Ramos (cell line): ENCODE measurements around the gene FAM216B.
"Not testable (repeated sequence)": the region's sequence is repeated elsewhere in the genome, so short reads cannot be mapped to it uniquely, and the experiment has no call there.

Experiments used
- in situ Hi-C: fragments of 300-500 bp; cut with MboI; formaldehyde crosslinking; loops from one replicate; pipeline ENCODE4 v1.14.3; 2022; ENCODE audit warnings: low sequenced_read_pairs; ENCODE audit not compliant: unreplicated experiment

FAM216B gene

DNA sequence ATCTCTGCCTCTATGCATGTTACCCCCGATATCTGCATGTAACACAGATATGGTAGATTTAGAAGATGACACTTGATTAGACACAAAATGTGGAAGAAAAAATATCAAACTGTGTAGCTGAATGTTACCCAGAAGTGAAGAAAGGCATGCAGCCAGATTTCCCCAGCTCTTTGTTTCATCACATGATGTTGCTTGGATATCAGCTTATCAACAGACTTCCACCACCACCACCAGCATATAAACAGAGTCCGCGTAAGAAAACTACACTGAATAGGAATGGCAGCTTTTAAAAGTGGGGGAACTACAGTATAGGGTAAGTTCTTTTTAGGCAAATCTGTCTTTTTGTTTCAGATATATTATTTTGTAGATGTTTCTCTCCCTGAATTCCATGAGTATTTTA, at the start of gene FAM216B:
FAM216B (plus strand) TSS at position 233 of the 400 bp plus-strand sequence. CDS start 2,484 bp downstream, outside the sequence.
- in situ Hi-C loops: no loop called here

DNA sequence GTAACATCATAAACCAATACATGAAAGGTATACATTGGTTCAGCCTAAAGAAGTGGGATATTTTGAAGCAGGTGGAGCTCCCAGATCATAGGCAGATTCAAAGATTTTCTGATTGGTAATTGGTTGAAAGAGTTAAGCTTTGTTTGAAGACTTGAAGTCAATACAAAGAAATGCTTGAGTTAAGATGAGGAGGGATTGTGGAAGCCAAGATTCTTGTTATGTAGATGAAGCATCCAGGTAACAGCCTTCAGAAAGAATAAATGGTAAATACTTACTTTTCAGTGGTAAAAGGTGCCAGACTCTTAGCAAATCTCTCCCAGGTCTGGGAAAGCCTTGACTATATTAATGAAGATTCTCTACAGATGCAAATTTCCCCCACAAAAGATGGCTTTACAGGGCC, 49.3 kb upstream of the FAM216B start:
- in situ Hi-C loops: no loop called here

DNA sequence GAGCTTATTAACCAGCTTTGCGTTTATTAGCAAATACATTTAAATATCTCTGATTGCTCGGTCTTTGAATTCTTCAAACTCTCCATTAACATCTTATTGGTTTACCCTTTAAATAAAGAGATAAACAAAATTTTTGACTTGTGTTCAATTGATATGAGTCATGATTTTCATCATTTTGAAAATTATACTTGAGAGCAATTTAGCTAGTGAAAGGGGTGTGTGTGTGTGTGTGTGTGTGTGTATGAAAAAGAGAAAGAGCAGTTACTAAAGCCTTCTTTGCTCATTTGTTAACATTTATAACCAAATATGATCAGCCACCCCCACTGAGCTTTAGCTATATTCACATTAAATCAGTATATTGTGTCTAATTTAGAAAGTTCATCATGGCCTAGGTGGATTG, 48.3 kb upstream of the FAM216B start:
- in situ Hi-C loops: no loop called here

DNA sequence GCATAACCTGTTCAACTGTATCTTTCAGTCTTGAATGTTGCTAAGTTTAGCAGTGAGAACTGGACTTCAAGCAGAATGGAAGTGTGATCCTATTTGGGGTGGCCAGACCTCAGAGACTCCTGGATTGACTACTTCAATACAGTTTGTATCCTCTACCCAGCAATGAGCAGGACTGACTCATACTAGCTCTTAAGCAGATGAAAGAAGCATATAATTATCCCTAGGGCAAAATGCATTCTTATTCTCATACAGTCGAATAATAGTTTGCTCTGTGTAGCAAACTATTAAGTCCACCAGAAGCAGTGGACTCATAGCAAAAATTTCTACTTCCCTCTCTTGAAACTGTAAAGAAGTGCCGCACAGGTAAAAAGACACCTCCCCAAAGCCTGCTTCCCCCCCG, 46.4 kb upstream of the FAM216B start:
- in situ Hi-C loops: no loop called here

DNA sequence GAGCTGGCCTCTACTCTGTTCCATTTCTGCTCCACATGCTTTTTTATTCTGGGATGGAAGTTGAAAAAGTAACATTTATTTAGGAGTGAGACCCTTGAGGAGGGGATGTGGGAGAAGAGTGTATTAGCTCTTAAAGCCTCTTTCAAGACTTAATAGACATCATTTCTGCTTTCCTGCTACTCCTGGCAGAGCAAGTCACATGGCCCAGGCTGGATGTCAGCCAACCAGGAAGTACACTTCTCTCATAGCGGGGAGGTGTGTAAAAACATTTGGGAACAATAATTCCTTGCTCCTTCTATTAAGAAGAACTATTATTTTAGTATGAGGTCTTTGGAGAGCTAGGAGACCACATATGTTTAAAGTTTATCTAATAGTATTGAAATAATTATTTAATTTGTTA, 40.6 kb upstream of the FAM216B start:
- in situ Hi-C loops: no loop called here

DNA sequence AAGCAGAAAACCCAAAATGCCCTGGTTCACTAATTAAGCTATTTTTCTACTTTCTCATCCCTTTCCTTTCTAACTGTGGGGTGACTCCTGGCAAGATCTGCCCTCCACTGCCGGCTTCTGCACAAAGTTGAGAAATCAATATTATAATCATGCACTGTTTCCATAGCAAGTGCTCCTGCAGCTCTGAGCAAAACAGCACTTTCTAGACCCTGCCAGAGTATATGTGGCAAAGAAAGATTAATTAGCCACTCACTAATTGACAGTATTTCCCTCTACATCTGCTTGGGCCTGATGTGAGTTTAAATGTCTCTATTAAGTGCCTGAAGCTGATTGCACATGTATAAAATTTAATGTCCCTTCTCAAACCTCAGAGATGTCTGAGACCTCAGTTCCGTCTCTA, 39.5 kb upstream of the FAM216B start:
- in situ Hi-C loops: no loop called here

DNA sequence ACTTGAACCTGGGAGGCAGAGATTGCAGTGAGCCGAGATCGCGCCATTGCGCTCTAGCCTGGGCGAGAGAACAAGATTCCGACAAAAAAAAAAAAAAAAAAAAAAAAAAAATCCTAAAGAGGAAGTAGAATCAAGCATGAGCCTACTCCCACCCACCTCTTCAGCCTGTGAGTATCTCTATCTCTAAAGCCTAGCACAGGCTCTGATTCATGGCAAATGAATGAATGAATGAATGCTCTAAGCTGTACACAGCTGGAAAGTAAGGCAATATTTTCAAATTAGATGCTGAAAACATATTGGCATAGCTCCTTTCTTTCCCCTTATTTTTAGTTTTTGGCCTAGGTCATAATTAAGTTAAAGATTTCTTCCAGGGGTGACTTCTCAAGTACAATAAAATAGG, 35.7 kb upstream of the FAM216B start:
- in situ Hi-C loops: no loop called here

DNA sequence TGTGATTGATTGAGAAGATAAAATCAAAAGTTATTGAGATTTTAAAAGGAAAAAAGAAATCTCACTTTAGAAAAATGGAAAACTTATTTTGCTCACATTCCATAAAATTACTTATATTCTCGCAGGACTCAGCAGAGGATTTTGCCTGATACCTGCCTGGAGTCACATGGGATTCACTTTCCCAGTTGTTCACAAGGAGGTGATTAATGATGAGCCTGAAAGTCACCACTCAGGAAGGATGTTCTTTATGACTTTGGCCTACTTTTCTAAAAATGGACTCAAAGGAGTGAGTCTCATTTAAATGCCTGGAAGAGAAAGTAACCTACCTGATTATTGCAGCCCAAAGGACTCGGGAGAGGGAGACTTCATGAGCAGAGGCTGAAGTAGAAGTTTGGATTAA, 34.5 kb upstream of the FAM216B start:
- in situ Hi-C loops: no loop called here

DNA sequence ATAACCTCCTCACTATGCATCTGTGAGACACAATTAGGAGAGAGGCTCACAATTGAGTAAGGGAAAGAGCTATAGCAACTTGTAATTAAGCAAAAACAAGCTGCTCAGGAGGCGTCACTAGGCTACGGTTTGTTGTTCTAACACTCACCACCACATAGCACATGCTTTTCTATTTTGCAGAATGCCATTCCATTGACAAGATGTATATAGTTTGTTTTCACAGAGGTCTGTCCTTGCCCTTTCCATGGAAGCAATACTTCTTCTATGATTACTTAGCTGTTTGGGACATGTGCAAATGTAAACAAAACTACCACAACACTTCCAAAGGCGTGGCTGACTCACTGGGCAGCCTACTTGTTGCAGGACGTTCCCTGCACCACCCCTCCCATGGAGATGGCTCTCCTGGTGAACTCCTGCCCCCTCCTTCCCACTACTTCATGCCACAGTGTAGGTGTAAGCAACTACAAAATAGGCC, 33.9 kb upstream of the FAM216B start:
- in situ Hi-C loops: no loop called here

DNA sequence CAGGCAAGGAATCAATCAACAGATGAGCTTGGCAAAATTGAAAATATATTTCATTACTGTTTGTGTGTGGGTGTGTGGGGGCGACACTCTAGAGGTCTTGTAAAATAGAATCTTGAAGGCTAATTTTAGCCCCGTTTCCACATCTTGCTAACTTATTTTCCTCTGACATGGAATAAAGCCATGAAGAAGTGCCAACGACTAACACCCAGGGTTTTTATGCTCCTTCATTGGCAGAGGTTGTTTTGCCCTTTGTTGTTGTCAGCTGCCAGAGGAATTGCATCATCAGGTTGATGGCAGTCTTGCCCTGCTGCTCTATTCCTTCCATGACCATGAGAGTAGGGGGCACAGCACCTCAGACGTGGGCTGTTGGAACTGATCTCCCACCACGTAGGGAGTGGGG, 30.6 kb upstream of the FAM216B start:
- in situ Hi-C loops: no loop called here

DNA sequence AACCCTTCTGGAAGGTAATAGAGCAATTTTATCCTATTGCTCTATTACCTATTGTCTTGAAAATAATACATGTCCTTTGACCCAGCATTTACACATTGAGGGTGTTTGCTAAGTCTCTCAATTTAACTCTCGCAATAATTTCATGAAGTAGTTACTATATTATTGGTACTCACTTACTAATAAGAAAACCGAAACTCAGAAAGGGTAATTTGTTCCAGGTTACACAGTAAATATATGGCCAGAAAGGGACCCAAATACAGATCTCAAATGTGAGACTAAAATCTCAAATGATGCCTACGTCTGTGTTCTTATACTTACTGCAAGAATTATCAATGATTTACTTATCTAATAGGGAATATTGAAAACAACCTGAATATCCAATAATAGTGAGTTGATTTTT, 29.7 kb upstream of the FAM216B start:
- in situ Hi-C loops: no loop called here

DNA sequence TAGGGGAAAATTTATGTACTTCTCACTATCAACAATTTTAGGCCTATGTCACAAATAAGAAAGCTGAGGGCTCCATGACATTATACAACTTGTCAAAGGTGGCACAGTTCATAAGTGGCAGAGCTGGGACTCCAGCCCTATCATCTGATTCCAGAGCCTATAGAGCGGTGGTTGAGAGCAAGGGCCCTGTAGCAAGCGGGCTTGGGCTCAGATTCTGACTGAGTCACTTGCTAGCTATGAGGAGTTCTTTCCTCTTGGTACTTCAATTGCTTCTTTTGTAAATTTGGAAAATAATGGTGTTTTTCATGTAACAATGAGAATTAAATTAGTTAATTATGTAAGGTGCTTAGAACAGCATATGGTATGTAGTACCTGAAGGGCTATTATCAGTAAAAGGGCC, 28.7 kb upstream of the FAM216B start:
- in situ Hi-C loops: no loop called here

DNA sequence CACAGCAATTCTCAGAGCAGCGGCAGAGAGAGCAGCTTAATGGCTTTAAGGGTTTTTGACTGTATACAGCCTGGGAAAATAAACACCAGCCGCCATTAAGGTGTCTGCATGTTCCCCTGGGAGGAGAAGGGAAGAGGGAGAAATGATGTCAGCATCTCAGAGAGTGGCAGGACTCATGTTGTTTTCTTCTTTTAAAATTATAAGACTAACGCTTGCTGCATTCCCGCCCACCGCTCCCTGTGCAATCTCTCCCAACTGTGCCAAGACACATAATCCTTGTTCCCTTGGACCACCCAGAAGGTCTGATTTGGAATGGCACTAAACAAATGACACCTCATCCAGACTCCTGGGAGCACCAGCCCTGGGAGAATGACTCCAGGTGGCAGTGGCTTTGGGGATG, 27.7 kb upstream of the FAM216B start:
- in situ Hi-C loops: no loop called here

DNA sequence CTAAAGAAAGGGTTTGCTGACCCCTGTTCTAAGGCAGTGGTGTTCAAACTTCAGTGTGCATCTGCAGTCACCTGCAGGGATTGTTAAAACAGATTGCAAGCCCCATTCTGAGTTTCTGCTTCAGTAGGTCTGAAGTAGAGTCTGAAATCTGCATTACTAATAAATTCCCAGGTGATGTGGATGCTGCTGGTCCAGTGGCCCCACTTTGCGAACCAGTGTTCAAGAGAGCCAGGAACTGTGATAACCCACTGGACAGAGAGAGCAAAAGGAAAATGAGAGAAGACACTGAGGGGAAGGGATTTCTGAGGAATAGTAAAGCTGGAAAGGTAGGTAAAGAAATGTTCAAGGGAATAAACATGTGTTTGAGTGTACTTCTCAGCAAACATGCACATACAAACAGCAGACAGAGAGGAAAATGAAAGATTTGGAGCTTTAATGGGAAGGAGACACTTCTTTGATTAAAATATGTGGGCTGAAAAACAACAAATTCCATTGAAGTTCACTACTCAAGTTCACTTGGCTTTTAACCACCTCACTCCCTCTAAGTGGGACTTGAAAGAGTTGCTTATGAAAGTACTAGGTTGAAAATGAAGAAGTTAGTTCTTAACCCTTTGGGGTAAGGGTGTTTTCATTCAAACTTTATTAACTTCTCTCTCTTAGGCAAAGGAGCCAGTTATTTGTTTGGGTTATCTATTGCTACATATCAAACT, 26.4 kb upstream of the FAM216B start:
- in situ Hi-C loops: no loop called here

DNA sequence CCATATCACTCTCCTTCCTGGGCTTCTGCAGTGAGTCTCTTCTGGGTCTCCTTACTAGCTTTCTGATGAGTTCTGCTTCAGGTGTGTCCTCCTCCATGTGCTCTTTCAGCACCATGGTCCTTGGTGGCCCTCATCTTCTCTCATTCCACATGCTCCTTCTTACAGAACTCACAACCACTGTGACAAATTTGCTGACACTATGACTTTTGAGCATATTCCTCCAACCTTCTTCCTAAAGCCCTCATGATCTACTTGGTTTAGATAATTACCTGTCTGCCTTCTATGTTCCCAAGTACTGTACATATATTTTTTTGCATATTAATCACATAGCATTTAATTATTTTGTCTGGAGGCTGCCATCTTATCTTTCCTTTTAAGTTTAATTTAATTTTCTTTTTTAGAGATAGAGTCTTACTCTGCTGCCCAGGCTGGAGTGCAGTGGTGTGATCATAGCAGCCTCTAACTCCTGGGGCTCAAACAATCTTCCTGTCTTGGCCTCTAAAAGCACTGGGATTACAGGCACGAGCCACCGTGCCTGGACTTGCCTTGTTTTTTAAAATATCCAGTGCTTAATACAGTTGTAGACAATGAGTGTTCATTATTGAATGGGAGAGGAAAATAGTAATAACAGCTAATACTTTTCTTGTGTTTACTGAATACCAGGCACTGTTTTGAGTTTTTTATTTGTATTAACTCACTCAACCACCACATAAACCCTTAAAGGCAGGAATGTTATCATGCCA, 23.5 kb upstream of the FAM216B start:
- in situ Hi-C loops: no loop called here

DNA sequence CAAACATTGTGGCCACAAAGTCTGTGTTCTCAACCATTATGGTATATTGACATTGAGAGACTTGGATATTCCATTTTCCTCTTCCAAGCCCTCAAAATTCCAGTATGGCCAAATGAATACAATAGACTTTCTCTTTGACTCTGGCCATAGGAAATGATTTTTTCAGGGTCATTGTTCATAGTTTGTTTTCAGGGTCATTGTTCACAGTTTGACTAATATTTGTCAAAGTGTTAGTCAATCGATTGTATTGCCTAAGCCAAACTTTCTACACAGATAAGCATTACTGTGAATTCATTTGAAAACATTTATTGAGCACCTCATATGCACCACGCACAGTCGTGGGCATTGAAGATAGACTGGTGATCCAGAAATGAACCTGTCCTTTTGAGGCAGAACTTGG, 22.9 kb upstream of the FAM216B start:
- in situ Hi-C loops: no loop called here

DNA sequence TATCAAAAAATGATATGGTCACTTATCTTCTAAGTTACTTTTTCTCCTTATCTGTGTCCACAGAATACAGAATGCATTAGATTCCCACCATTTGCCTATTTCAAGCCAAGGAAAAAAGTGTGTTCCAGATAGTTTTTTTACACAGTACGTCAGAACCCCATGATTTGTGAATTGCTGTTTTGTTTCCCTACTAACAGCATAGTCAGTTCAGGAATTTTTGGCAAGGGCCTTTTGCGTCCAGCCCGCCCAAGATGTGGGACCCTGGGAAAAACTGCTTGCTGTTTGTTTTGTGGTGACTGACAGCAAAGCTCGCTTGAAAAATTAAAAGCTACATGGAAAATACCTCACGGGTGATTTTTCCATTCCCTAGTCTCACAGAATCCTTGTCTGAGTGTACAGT, 20.4 kb upstream of the FAM216B start:
- in situ Hi-C loops: no loop called here

DNA sequence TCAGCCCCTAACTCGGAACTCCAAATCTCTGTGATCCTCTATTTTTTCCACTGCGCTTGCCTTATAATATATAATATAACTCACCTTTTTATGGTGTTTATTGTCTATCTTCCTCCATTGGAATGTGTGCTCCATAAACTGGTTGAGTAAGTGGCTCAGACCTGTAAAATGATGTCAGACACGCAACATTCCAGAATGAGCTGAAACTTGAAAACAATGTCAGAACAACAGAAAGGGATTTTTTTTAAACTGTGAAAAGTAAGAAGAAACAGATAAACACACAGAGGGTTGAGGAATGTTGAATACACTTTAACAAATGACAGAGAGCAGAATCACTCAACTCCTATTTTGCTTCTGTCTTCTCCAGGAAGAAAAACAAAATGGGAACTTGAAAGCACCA, 19.1 kb upstream of the FAM216B start:
- in situ Hi-C loops: no loop called here

DNA sequence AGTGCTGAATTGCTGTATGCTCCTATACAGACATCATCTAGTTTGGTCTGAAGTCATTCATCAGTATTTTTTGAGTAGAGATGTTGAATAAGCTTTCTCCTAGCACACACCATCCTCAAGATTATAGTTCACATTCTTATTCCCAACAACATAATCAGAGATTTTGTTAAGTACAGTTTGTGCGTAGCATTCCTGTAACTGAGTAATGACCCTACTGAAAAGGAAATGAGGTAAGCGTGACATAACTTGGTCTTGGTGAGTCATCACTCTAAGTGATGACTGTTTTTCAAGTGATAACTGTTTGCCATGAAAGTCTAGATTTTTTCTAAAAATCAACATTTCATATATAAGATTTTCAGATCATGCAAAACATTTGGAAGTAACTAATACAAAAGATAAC, 18.5 kb upstream of the FAM216B start:
- in situ Hi-C loops: no loop called here

DNA sequence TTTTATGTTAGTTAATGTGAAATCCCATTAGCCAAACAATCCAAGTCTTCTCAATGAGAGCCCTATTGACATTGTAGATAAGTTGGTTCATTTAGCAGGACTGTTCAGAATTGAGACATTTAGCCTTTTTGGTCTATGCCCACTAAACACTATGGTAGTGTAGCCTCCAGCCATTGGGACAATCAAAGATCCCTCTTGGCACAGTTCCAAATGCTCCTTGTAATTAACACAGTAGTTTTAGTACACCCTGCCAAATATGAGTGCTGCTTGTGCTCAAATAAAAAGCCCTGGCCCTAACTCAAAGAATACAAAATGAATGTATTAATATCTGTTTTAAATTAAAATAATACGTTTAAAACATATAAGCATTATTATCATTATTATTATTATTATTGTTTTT, 15.4 kb upstream of the FAM216B start:
- in situ Hi-C loops: no loop called here

DNA sequence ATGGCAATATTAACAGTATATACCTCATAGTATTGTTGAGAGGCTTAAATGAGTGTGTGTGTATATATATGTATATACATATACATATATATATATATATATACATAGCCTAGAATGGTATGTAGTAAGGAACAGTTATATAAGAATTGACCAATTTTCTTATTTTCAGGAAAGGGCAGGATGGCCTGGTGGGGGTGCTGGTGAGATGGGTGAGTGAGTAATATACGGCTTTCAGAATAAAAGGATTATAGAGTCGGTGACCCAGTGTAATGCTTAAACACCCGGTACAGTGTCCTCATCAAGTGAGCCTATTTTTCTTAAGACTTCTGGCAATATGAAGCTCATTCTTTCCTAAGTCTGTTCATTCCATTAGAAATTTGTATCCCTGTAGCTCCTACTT, 11.7 kb upstream of the FAM216B start:
- in situ Hi-C loops: no loop called here

DNA sequence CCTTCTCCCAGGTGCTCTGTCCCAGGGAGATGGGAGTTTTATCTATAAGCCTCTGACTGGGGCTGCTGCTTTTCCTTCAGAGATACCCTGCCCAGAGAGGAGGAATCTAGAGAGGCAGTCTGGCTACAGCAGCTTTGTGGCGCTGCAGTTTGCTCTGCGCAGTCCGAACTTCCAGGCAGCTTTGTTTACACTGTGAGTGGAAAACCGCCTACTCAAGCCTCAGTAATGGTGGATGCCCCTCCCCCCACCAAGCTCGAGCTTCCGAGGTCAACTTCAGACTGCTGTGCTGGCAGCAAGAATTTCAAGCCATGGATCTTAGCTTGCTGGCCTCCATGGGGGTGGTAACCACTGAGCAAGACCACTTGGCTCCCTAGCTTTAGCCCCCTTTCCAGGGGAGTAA, 4.8 kb upstream of the FAM216B start:
- in situ Hi-C loops: not testable (repeated sequence)
